ENCODE measurements around the gene ATP2B2. TPM values are rescaled to one million over a fixed set of nuclear protein-coding genes. Genes with fewer than 3 reads are reported as not detected.
"Not testable (repeated sequence)": the region's sequence is repeated elsewhere in the genome, so short reads cannot be mapped to it uniquely, and the experiment has no call there.

The ATP2B2 gene
- total RNA-seq, 2 donors from 2014 or later = not detected

- Mint-ChIP-seq H3K36me3 (peaks cover 10 to 21% of the 10 kb centered on the region in 2 donors), H3K9me3 (peaks cover 11 to 26% of the 10 kb centered on the region in 2 donors)
- not testable (repeated sequence) for ATAC-seq; H3K27ac Mint-ChIP-seq; DNase-seq (ENCODE audit: low spot score in 2 of 2)
Observed at GRCh38 chr3:10540347-10540746, 35.0 kb upstream of the ATP2B2 start.

- no peak for ATAC-seq
- Mint-ChIP-seq H3K9me3 (no peaks in the 10 kb centered on the region), H3K27ac (no peak overlapping the region), H3K36me3 (peaks cover 0 to 4% of the 10 kb centered on the region in 2 donors)
- peak in 1 of 2 donors; percentile 35 for DNase-seq (ENCODE audit: low spot score in 2 of 2)
Observed at GRCh38 chr3:10534066-10534465, 28.7 kb upstream of the ATP2B2 start.

GRCh38 chr3:10533737-10534023 is 28.3 kb upstream of the ATP2B2 start:
- no peaks in the 10 kb centered on the region for H3K36me3 Mint-ChIP-seq
- peak in 1 of 2 donors; percentile 77 for ATAC-seq
- no peak overlapping the region for H3K27ac Mint-ChIP-seq
- no peaks in the 10 kb centered on the region for H3K9me3 Mint-ChIP-seq
- no peak for DNase-seq (ENCODE audit: low spot score in 2 of 2)

GRCh38 chr3:10532939-10533736 is 27.8 kb upstream of the ATP2B2 start:
- no peaks in the 10 kb centered on the region for H3K36me3 Mint-ChIP-seq
- ATAC-seq (peak in 1 of 2 donors; percentile 74), DNase-seq (ENCODE audit: low spot score in 2 of 2) (peak in 1 of 2 donors; percentile 47)
- no peak overlapping the region for H3K27ac Mint-ChIP-seq
- no peaks in the 10 kb centered on the region for H3K9me3 Mint-ChIP-seq

- H3K36me3 Mint-ChIP-seq = no peaks in the 10 kb centered on the region
- ATAC-seq = no peak
- no peaks in the 10 kb centered on the region for H3K9me3 Mint-ChIP-seq
- DNase-seq (ENCODE audit: low spot score in 2 of 2) = peak in 1 of 2 donors; percentile 7
- no peak overlapping the region for H3K27ac Mint-ChIP-seq
Observed at GRCh38 chr3:10531031-10531430, 25.6 kb upstream of the ATP2B2 start.

GRCh38 chr3:10530241-10530640 is 24.9 kb upstream of the ATP2B2 start:
- Mint-ChIP-seq H3K36me3 (no peaks in the 10 kb centered on the region), H3K9me3 (no peaks in the 10 kb centered on the region), H3K27ac (no peak overlapping the region)
- no peak for ATAC-seq
- peak in 1 of 2 donors; percentile 33 for DNase-seq (ENCODE audit: low spot score in 2 of 2)

- ATAC-seq (no peak), DNase-seq (ENCODE audit: low spot score in 2 of 2) (peak in 1 of 2 donors; percentile 23)
- Mint-ChIP-seq H3K9me3 (no peaks in the 10 kb centered on the region), H3K27ac (no peak overlapping the region), H3K36me3 (no peaks in the 10 kb centered on the region)
Observed at GRCh38 chr3:10529809-10530208, 24.4 kb upstream of the ATP2B2 start.

GRCh38 chr3:10528046-10528445 is 22.7 kb upstream of the ATP2B2 start:
- Mint-ChIP-seq H3K9me3 (no peaks in the 10 kb centered on the region), H3K36me3 (no peaks in the 10 kb centered on the region)

GRCh38 chr3:10527295-10528001 is 22.1 kb upstream of the ATP2B2 start:
- Mint-ChIP-seq H3K27ac (no peak overlapping the region), H3K36me3 (no peaks in the 10 kb centered on the region)

More at GRCh38 chr3:10528046-10528445, 22.7 kb upstream of the ATP2B2 start:
- no peak for ATAC-seq
- DNase-seq (ENCODE audit: low spot score in 2 of 2) = peak in 1 of 2 donors; percentile 9
- no peak overlapping the region for H3K27ac Mint-ChIP-seq

GRCh38 chr3:10526366-10526765 is 21.0 kb upstream of the ATP2B2 start:
- no peak overlapping the region for H3K27ac Mint-ChIP-seq

More at GRCh38 chr3:10527295-10528001, 22.1 kb upstream of the ATP2B2 start:
- no peaks in the 10 kb centered on the region for H3K9me3 Mint-ChIP-seq
- peak in 1 of 2 donors; percentile 28 for DNase-seq (ENCODE audit: low spot score in 2 of 2)
- ATAC-seq = no peak

GRCh38 chr3:10524799-10525301 is 19.5 kb upstream of the ATP2B2 start:
- DNase-seq (ENCODE audit: low spot score in 2 of 2) = peak in 1 of 2 donors; percentile 4
- ATAC-seq = no peak
- H3K36me3 Mint-ChIP-seq = no peaks in the 10 kb centered on the region
- no peaks in the 10 kb centered on the region for H3K9me3 Mint-ChIP-seq
- no peak overlapping the region for H3K27ac Mint-ChIP-seq

More at GRCh38 chr3:10526366-10526765, 21.0 kb upstream of the ATP2B2 start:
- DNase-seq (ENCODE audit: low spot score in 2 of 2) (peak in 1 of 2 donors; percentile 30), ATAC-seq (no peak)
- no peaks in the 10 kb centered on the region for H3K36me3 Mint-ChIP-seq
- no peaks in the 10 kb centered on the region for H3K9me3 Mint-ChIP-seq

GRCh38 chr3:10524270-10524669 is 18.9 kb upstream of the ATP2B2 start:
- DNase-seq (ENCODE audit: low spot score in 2 of 2) (no peak), ATAC-seq (no peak)
- Mint-ChIP-seq H3K9me3 (no peaks in the 10 kb centered on the region), H3K27ac (no peak overlapping the region), H3K36me3 (no peaks in the 10 kb centered on the region)

- ATAC-seq = no peak
- DNase-seq (ENCODE audit: low spot score in 2 of 2) = no peak
- no peaks in the 10 kb centered on the region for H3K9me3 Mint-ChIP-seq
- H3K36me3 Mint-ChIP-seq = no peaks in the 10 kb centered on the region
- H3K27ac Mint-ChIP-seq = no peak overlapping the region
Observed at GRCh38 chr3:10523561-10523960, 18.2 kb upstream of the ATP2B2 start.

GRCh38 chr3:10522646-10523303 is 17.4 kb upstream of the ATP2B2 start:
- Mint-ChIP-seq H3K9me3 (no peaks in the 10 kb centered on the region), H3K36me3 (no peaks in the 10 kb centered on the region), H3K27ac (no peak overlapping the region)
- DNase-seq (ENCODE audit: low spot score in 2 of 2) (peak in 1 of 2 donors; percentile 4), ATAC-seq (no peak)

- DNase-seq (ENCODE audit: low spot score in 2 of 2) = peak in 1 of 2 donors; percentile 18
- H3K27ac Mint-ChIP-seq = no peak overlapping the region
- H3K9me3 Mint-ChIP-seq = no peaks in the 10 kb centered on the region
Observed at GRCh38 chr3:10521772-10522441, 16.5 kb upstream of the ATP2B2 start.

GRCh38 chr3:10520072-10520471 is 14.7 kb upstream of the ATP2B2 start:
- no peak for DNase-seq (ENCODE audit: low spot score in 2 of 2)
- no peak for ATAC-seq
- H3K27ac Mint-ChIP-seq = no peak overlapping the region
- H3K36me3 Mint-ChIP-seq = no peaks in the 10 kb centered on the region
- no peaks in the 10 kb centered on the region for H3K9me3 Mint-ChIP-seq

More at GRCh38 chr3:10521772-10522441, 16.5 kb upstream of the ATP2B2 start:
- ATAC-seq = no peak
- no peaks in the 10 kb centered on the region for H3K36me3 Mint-ChIP-seq

All from activated naive CD4-positive, alpha-beta T cell treated with anti-CD3 and anti-CD28 coated beads, Interleukin-2, amount 50 U/mL, for 72 hours (primary cell).